Stimulated activated CD4-positive, alpha-beta T cell treated with anti-CD3 and anti-CD28 coated beads, Interleukin-12 subunit alpha, Interleukin-12 subunit beta, amount 100 ng/mL, for 24 hours (primary cell): Measurements from ENCODE around the gene UPK1A.
"Not testable (repeated sequence)": the region's sequence is repeated elsewhere in the genome, so short reads cannot be mapped to it uniquely, and the experiment has no call there.

Experiments
- DNase-seq, 2 experiments: peaks; one replicate each; pipeline ENCODE4 v3.0.0-alpha.2; 2020; ENCODE audit warnings: low read depth in 2 of 2

Gene UPK1A

DNA sequence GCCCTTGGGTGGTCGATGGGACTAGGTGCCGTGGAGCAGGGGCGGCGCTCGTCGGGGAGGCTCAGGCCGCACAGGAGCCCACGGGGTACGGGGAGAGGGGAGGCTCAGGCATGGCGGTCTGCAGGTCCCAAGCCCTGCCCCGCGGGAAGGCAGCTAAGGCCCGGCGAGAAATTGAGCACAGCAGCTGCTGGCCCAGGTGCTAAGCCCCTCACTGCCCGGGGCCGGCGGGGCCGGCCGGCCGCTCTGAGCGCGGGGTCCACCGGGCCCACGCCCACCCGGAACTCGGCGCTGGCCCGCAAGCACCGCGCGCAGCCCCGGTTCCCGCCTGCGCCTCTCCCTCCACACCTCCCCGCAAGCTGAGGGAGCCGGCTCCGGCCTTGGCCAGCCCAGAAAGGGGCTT is 24.8 kb downstream of the UPK1A start:
- not testable (repeated sequence) for DNase-seq

DNA sequence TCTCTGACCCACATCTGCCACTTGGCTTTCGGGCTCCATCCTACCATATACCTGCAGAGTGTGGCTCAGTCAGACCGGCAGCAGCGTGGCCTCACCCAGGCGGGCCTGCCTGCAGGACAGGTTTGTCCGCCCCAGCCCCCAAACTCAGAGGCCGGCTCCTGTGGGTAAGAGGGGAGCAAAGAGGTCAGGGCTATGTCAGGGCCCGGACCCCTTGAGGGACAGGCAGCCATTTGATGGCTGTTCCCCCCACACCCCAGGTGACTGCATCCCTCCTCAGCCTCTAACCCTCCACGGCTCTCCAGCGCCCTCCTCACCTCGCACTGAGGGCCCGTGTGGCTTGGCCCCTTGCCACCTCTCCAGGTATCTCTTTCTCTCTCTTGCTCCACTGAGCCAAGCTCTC is 25.7 kb downstream of the UPK1A start:
- no peak for DNase-seq

DNA sequence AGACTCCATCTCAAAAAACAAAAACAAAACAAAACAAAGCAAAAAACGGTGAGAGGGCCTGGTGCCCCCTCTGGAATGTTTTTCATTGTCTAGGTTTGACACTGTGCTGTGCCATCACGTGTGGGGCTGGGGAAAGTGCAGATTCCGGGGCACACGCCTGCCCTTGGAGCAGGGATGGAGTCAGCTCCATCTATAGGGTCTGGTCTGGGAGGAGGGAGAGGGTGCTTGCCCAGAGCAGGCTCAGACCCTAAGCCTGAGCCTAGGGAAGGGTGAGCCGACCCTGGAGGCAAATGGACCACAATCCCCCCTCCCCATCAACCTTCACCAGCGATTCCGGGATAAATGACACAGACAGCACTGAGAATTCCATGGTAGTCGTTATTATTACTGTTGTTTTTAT is 27.1 kb downstream of the UPK1A start:
- no peak for DNase-seq

DNA sequence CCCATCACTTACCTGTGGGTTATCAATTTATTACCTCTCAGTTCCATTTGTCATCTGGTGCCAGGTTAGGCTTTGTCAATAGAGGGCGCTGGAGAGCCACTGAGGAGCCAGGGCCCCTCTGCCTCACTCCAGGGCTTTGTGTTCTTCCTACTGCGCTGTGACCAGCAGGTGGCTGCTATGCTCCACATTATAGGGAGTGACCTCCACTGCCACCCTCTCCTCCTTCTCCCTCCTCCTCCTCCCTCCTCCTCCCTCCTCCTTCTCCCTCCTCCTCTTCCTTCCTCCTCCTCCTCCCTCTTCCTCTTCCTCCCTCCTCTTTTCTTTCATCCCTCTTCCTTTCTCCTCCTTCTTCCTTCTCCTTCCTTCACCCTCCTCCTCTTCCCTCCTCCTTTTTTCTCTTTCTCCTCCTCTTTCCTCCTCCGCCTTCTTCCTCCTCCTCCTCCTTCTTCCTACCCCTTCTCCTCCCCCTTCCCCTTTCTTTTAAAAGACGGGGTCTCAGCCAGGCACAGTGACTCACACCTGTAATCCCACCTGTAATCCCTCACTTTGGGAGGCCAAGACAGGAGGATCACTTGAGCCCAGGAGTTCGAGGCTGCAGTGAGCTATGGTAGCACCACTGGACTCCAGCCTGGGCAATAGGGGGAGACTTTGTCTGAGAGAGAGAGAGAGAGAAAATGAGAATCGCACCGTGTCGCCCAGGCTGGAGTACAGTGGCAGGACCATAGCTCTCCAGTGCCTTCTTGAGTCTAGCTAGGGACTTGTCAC is 27.7 kb downstream of the UPK1A start:
- peak; percentile 82 to 90 for DNase-seq

DNA sequence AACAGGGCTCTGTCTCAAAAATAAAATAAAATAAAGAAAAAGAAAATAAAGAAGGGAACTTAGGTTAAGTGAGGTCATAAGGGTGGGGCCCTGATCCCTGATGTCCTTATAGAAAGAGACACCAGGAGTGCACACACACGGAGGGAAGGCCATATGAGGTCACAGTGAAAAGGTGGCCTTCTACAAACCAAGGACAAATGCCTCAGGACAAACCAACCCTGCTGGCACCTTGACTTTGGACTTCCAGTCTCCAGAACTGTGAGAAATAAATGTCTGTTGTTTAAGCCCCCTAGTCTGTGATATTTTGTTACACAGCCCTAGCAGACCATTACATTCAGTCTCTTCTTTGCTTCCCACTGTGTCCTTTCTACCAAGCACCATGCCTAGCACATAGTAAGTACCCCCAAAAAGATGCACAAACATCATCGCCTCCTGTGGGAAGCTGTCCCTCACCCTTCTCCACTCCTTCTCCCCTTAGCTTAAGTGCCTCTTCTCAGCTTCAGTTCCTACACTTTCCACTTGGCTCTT is 29.6 kb downstream of the UPK1A start:
- no peak for DNase-seq

DNA sequence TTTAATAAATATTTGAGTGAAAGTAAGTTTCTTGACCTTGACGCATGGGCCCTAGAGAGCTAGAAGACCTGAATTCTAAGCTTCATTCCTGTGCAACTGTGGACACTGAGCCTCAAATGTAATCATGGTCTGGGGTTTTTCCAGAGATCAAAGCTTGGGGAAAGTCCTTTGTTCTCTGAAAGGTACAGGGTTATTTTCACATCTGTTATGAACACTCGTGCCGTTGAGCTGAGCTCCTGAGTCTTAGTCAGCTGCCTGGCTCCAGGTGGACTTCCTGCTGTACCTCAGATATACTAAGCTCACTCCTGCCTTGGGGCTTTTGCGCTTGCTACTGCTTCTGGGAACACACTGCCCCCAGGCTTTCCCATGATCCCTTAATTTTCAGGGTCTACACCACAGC is 30.5 kb downstream of the UPK1A start:
- DNase-seq = no peak

DNA sequence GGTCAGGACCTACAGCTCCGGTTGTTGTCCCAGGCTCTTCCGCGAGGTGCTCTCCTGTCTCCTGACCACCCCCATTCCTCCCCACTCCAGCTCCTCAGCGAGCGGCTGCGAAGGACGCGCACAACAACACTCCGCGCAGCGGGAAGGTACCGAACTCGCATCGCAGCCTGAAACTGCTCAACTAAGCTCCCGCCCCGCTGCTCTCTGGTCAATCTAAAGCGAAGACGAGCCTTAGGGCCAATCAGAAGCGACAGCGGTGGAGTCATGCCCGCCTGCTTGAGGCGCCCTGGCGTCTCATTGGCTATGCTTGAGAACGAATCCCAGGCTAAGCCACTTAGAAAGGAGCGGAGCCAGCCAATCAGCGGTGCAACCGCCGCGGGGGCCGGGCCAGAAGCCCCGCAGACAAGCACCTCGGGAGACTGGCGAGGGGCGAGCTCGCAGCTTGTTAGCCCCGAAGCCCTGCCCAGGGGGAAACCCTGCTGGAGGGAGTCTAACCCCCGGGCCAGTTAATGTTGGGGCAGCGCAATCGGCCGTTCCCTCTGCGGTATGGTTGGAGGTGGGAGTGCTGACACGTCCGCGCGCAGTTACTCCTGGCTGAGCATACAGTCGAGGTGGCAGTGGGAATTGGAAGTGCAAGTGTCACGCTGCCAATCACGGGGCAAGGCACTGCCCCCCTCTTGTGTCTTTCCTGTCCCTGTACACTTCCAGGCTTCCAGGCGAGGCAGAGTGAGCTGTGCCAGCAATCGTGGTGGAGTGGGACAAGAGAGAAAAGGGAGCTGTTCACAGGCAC is 36.1 kb downstream of the UPK1A start:
- peak; percentile 87 to 92 for DNase-seq

DNA sequence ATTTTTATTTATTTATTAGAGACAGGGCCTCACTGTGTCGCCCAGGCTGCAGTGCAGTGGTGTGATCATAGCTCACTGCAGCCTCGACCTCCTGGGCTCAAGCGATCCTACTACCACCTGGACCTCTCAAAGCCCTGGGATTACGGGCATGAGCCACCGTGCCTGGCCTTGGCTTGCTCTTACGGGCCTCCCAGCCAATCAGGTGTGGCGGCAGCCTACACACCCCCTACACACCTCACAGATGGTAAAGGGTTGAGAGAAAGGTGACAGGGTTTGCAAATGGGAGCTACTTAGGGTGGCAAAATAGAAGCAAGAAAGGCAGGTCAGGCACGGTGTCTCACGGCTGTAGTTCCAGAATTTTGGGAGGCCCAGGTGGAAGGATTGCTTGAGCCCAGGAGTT is 37.0 kb downstream of the UPK1A start:
- no peak for DNase-seq

DNA sequence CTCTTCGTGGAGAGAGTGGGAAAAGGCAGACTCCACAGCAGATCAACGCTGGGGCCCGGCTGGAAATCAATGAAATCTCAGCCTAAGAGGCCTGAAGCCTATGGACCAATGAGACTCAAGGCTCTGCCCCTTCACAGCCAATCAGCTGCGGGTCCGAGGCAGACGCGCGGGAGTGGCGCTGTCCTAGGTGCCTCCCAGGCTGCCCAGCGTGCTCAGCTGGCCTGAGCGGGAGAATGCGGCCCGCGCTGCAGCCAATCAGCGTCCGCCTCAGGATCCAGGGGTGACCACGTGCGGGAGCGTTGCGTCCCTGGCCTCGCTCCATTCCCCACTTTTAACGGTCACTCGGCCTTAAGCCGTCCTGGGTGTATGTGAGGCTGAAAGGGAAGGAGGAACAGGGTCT is 37.9 kb downstream of the UPK1A start, which contains the start of gene ZBTB32:
Gene ZBTB32 (plus strand): TSS at position 341 of the 400 bp plus-strand sequence. CDS start 10,069 bp downstream, outside the sequence.
- no peak for DNase-seq

DNA sequence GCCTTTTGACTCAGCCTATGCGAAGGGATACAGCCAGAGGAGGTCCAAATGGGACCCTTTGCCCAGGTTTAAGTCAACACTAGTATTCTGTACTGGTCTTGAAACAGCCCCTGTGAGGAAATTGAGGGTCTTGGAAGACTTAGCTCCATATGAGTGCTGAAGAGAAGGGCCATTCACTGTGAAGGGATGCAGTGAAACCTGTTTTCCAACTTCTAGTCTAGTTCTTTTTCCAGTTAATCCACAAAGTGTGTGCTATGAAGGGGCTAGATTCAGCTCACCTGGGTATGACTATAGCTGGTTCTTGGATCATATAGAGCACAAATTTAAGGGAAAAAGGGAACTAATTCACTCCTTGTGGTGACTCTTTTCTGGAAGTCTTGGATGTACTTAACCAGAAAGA is 42.1 kb downstream of the UPK1A start:
- no peak for DNase-seq

DNA sequence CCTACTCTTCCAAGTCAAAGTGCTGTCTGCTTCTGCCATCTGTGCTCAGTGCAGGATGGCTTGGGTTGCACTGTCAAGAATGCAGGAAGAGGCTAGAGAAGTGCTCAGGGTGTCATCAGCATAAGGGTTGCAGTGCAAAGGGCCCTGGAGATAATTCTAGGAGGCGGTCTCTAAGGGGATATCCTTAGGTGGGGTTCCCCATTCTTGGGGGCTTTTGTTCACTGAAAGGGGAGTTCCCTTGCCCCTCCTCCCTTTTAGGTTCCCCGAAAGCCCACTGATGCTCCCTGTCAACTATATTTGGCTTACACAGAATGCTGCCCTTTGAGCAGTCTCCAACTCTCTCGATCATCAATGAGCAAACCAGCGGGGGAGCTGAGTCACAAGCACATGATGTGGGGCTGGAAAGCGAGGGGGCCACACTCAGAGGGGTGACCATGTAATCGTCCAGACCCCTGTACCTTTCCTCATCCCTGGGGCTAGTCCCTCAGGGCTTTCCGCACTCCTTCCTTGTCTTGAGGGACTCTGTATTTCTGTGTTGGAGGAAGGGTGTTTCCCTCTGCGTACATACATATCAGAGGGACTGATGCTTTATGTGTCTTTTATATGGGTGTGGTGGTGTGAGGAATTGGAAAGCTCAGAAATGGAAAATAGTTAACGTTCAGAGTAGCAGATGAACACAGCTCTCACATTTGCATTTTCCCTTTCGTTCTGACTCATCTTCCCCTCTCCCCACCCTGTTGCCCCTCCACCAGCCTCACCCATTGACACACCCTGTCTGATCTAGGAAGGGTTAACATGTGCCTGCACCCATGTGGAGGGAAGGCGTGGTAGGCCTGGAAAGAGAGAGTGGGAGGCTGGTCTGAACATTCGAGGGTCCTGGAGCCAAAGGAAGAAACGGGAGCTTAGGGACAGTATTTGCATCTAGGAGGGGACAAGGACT is 44.7 kb downstream of the UPK1A start:
- DNase-seq = peak in 1 of 2 experiments; percentile 43

DNA sequence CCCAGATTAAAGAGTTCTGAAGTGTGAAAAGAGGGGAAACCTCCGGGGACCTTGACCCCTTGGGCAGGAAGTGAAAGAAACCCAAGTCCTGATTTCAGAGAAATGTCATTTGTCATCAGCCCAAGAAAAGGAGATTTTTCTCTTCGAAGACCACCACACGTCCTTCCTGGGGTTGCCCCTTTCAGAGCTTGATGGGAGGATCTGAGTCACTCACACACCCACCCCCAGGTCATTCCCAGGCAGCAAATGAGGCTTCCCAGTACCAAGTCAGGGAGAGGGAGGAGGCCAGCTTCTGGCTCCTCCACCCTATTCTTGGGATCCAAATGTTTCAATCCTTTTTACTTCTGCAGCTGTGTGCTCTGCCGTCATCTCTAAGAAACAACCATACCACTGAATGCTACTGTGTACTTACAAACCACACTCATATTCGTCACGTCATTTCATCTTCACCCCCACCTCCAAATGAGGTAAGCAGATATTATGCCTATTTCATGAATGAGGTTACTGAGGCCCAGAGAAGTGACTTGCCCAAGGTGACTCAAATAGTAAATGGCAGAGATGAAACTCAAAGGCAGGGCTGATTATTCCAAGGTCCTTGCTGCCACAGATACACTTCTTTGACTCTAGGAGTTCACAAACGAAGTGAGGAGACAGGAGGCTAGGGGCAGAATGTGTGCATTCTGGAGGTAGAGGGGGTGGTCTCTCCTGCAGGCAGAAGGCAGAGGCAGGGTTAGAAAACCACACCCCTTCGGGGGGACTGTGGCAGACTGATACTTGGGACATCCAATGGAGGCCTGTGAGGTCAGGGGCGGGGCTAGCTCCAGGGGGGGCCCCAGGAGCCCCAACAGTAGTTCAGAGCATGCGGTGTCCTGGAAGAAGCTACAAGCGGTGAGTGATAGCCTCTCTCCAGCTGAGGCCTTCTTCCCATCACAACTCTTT is 46.5 kb downstream of the UPK1A start:
- DNase-seq = peak; percentile 62 to 83

DNA sequence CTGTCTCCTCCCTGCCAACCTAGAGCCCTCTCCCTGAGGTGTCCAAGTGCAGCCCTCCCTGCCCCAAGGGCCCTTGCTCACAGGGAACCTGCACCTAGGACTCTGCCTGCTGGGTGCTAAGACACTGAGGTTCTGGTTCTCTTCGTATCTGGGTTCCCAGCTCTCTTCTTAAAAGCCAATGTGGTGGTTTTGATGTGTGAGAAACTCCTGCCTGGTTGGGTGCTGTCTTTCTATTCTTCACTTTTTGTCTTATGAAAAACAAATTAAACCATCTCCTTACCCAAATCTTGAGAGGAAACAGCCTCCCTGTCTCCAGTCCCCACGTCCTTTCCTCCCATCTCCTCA is 47.2 kb downstream of the UPK1A start:
- no peak for DNase-seq

DNA sequence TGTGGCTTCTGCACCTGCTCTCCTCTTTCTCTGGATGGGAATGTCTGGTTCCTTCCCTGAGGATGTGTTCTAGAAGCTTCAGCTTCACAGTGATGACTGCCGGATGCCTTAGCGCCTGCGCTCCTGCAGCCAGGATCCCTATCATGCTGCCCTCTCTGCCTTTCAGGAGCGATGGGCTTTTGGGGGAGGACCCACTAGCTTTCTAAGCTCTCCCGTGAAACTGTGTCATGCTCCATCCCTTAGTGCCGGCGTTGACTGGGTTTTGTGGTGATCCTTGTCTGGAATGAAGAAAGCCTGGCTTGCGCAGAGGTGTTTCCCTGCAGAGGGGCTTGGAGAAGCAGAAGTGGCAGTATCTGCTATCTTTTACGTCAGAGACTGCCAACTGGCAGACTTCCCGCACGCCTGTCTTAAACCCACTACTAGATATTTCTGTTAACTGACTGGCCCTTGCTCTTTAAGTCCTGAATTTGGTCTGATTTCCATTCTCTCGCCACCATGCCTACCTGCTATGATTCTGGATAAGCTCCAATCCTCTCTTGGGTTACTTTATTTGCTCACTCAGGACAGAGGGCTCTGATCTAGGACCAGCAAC is 47.7 kb downstream of the UPK1A start:
- DNase-seq = no peak

DNA sequence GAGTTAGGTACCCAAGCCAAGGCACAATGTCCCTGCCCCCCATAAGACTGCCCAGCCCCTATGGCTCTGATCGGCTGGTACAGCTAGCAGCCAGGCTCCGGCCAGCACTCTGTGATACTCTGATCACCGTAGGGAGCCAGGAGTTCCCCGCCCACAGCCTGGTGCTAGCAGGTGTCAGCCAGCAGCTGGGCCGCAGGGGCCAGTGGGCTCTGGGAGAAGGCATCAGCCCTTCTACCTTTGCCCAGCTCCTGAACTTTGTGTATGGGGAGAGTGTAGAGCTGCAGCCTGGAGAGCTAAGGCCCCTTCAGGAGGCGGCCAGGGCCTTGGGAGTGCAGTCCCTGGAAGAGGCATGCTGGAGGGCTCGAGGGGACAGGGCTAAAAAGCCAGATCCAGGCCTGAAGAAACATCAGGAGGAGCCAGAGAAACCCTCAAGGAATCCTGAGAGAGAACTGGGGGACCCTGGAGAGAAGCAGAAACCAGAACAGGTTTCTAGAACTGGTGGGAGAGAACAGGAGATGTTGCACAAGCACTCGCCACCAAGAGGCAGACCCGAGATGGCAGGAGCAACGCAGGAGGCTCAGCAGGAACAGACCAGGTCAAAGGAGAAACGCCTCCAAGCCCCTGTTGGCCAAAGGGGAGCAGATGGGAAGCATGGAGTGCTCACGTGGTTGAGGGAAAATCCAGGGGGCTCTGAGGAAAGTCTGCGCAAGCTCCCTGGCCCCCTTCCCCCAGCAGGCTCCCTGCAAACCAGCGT is 48.5 kb downstream of the UPK1A start:
- no peak for DNase-seq

DNA sequence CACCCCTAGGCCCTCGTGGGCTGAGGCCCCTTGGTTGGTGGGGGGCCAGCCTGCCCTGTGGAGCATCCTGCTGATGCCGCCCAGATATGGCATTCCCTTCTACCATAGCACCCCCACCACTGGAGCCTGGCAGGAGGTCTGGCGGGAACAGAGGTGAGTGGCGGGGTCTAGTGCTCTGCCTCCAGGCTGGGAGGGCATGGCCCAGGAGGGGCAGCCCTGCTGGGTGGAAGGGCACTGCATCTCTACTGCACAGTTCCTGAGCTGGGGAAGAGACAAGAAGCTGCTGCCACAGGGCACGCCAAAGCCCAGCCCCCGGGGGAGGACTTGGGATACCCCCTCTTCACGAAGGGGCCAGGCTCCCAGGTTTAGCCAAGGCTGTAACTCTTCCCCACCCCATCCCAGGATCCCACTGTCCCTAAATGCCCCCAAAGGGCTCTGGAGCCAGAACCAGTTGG is 49.1 kb downstream of the UPK1A start:
- no peak for DNase-seq

DNA sequence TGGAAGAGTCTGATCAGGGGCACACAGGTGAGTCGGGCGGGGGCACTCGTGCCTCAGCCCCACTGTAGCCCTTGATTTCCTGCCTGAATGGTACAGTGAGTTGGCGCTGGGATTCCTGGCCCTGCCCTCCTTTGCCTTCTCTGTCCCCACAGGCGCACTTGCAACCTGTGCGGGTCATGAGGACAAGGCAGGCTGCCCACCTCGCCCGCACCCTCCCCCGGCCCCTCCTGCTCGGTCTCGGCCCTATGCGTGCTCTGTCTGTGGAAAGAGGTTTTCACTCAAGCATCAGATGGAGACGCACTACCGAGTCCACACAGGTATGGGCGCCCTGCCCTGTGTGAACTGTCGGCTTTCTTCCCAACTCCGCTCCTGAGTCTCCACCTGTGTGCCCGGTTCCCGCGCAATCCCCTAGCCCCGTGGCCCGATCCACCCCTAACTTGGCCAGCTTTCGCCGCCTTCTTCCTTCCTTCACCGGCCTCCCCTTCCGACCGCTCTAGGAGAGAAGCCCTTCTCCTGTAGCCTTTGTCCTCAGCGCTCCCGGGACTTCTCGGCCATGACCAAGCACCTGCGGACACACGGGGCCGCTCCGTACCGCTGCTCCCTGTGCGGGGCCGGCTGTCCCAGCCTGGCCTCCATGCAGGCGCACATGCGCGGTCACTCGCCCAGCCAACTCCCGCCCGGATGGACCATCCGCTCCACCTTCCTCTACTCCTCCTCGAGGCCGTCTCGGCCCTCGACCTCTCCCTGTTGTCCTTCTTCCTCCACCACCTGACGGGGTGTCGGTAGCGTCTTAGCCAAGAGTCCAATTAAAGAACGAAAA is 49.9 kb downstream of the UPK1A start:
- no peak for DNase-seq

DNA sequence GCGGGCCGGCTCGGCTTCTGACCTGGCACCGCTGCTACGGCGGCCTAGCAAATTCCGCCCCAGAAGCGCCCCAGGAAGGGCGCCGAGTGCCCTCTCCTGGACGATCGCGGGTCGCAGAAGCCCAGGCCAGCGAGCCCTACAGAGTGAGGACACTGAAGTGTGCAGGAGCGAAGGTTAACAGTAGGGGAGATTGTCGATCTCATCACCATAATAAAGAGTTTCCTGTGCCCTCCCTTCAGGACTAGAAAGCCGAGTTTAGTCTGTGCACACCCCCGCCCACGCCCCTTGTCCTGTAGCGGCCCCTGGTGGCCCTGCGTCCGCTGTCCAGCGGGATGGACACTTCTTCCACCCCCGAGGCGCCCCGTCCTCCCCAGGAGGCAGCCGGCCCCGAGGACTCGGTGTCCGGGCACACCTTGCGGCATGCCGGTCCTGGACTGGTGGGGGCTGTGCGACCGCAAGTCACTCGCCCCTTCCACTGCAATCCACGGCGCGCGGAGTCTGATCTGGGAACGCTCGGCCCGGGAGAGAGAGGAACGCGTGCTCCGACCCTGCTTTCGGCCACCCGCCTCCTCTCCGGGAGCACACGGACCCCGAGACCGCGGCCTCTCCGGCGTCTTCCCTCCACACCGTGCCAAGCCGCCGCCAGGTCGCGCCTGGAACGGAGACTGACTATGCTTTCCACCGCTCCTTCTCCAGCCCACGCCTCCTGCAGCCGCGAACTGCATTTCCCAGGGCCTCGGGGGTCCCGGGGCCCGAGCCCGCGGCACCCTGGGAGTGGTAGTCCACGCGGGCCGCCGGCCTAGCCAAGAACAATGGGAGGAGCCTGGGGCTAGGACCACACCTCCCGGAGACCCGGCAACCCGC is 50.7 kb downstream of the UPK1A start:
- peak; percentile 93 to 94 for DNase-seq
